OCI-LY3 (cell line): ENCODE measurements around the gene RRM1.
"Not testable (repeated sequence)": the region's sequence is repeated elsewhere in the genome, so short reads cannot be mapped to it uniquely, and the experiment has no call there.

Source experiments
- EZH2phosphoT487 ChIP-seq: fragments of 200-600 bp; shearing (Covaris generic); IDR thresholded peaks from 2 replicates; pipeline ENCODE4 v1.6.1; 2018; ENCODE audit warnings: antibody characterized with exemption, mixed run types, low read depth
- TF ChIP-seq, protein P1 (sequence below): fragments of 200-600, 300-600 bp; sonication (generic); IDR thresholded peaks from 2 replicates; pipeline ENCODE4 v1.5.1; 2014; ENCODE audit warnings: antibody characterized with exemption, low read length, low read depth

DNA sequence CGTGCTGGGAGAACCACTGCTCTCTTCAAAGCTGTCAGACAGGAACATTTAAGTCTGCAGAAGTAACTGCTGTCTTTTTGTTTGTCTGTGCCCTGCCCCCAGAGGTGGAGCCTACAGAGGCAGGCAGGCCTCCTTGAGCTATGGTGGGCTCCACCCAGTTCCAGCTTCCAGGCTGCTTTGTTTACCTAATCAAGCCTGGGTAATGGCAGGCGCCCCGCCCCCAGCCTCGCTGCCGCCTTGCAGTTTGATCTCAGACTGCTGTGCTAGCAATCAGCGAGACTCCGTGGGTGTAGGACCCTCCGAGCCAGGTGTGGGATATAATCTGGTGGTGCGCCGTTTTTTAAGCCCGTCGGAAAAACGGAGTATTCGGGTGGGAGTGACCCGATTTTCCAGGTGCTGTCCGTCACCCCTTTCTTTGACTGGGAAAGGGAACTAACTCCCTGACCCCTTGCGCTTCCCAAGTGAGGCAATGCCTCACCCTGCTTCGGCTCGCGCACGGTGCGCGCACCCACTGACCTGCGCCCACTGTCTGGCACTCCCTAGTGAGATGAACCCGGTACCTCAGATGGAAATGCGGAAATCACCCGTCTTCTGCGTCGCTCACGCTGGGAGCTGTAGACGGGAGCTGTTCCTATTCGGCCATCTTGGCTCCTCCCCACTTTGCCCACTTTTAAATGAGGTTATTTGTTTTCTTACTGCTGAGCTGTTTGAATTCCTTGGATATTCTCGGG is 81.2 kb downstream of the RRM1 start:
- not testable (repeated sequence) for TF ChIP-seq EZH2phosphoT487
- TF ChIP-seq, protein P1, sequence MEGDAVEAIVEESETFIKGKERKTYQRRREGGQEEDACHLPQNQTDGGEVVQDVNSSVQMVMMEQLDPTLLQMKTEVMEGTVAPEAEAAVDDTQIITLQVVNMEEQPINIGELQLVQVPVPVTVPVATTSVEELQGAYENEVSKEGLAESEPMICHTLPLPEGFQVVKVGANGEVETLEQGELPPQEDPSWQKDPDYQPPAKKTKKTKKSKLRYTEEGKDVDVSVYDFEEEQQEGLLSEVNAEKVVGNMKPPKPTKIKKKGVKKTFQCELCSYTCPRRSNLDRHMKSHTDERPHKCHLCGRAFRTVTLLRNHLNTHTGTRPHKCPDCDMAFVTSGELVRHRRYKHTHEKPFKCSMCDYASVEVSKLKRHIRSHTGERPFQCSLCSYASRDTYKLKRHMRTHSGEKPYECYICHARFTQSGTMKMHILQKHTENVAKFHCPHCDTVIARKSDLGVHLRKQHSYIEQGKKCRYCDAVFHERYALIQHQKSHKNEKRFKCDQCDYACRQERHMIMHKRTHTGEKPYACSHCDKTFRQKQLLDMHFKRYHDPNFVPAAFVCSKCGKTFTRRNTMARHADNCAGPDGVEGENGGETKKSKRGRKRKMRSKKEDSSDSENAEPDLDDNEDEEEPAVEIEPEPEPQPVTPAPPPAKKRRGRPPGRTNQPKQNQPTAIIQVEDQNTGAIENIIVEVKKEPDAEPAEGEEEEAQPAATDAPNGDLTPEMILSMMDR: not testable (repeated sequence)
